ENCODE data around the gene PDCD5.

Gene PDCD5, protein sequence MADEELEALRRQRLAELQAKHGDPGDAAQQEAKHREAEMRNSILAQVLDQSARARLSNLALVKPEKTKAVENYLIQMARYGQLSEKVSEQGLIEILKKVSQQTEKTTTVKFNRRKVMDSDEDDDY
- long read RNA-seq, transcript PDCD5-207 (6 exons, 699 nt), result major isoform, 23 of 72 reads
- long read RNA-seq, transcript PDCD5-204 (6 exons, 601 nt), result minor isoform, 5 of 72 reads
- long read RNA-seq, transcript PDCD5-203 (4 exons, 1,799 nt), result minor isoform, 14 of 72 reads
- long read RNA-seq, partial matches to known transcripts, result 16 of 72 reads
- long read RNA-seq, other reads (novel, unspliced or antisense), result 13 of 72 reads

DNA sequence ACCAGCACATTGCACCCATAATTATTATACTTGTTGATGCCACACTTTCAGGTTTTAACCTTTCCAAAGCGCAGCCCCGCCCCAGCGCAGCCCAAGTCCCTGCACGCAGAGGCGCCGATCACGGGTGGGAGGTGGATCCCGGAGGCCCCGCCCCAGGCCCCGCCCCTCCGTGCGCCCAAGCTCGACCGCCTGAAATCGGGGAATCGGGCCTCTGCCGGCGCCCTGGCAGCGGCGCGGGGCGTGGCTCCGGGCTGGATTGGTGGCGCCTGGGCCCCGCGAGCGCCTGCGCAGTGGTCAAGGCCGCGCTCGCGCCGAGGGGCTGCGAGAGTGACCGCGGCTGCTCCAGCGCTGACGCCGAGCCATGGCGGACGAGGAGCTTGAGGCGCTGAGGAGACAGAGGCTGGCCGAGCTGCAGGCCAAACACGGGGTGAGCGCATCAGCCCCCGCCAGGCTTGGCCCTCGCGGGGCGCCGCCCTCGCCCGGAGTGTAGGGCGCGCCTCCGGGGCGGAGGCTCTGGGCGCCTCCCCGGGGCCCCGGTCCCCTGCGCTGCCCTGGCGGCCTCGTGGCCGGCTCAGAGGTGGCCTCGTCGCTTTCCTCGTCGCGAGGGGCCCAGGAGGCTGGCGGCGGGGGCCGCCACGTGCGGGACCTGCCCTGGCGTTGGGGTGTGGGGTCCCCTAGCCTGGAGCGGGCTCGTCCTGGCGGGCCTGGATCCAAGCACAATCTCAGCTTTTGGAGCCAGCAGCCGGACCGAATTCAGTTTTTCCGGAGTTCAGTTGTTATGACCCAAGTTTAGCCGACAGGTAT, at the start of gene PDCD5:
Gene PDCD5, plus strand, starts transcription at position 290 of the 804 bp plus-strand sequence. Its CDS starts 72 bp downstream, at position 362.
- Histone ChIP-seq H3K4me3 (replicated peaks; ENCODE audit: insufficient read depth, low read length) (peak within 1 kb of the TSS; percentile 72), H3K27me3 (ENCODE audit: insufficient read depth, poor library complexity, severe bottlenecking) (no peaks in the 10 kb centered on the region), H3K27ac (replicated peaks) (peak within 1 kb of the TSS; percentile 69)
- peak; percentile 84 to 95 for DNase-seq (ENCODE audit: low read depth in 1 of 2, low spot score in 1 of 2)
- TF ChIP-seq REST (IDR thresholded peaks at IDR 0.05; ENCODE audit: insufficient replicate concordance, low read depth), result no peak
- TF ChIP-seq POLR2AphosphoS5 (IDR thresholded peaks at IDR 0.05; ENCODE audit: low read depth), result peak; percentile 64; the same call in 1 of the 2 replicates

DNA sequence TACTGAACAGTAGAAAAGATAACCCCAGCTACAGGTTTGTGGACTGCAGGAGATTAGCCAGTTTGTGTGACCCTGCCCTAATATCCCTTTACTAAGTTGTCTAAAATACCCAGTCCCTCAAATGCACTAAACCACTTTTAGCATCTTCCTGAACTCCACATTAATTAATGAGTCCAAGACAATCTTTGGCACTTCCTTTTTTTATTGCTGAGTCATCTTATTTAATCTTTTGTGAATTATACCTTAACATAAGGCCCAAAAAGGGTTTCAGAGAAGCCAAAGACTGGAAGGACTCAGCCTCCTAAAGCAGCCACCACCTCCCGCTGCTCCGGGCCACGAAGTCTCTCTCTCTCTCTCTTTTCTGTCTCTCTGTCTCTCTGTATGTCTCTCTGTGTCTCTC, 48.8 kb upstream of the PDCD5 start:
- Histone ChIP-seq H3K4me3 (replicated peaks; ENCODE audit: insufficient read depth, low read length) (no peak overlapping the region), H3K27me3 (ENCODE audit: insufficient read depth, poor library complexity, severe bottlenecking) (no peaks in the 10 kb centered on the region), H3K27ac (replicated peaks) (no peak overlapping the region)
- no peak for TF ChIP-seq GABPA (IDR thresholded peaks at IDR 0.05; ENCODE audit: low read depth)
- peak; percentile 74; the same call in 1 of the 2 replicates for TF ChIP-seq SPI1 (IDR thresholded peaks at IDR 0.05; ENCODE audit: borderline replicate concordance, low read depth)
- DNase-seq (ENCODE audit: low read depth in 1 of 2, low spot score in 1 of 2), result no peak

DNA sequence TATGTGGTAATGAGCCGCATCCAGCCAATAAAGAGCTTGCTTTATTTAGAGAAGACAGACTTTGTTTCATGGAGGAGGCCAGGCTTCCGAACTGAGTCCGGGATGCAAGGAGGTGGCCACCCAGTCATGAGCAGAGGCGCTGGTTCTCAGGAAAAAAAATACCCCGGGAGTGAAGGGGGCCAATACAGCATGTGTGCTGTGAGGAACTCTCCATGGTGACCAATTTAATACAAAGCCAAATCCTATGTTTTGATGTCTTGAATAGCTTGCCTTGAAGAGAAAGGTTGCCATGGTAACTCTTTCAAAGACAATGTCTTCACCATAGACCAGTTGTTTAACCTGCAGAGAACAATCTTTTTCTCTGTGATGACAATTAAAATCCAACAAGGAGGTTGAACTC, 43.4 kb upstream of the PDCD5 start:
- H3K27me3 ChIP-seq (ENCODE audit: insufficient read depth, poor library complexity, severe bottlenecking), result no peaks in the 10 kb centered on the region
- TF ChIP-seq REST (IDR thresholded peaks at IDR 0.05; ENCODE audit: insufficient replicate concordance, low read depth) (peak; percentile 53), POLR2AphosphoS5 (IDR thresholded peaks at IDR 0.05; ENCODE audit: low read depth) (no peak)
- no peak overlapping the region for H3K4me3 ChIP-seq (replicated peaks; ENCODE audit: insufficient read depth, low read length)
- no peak overlapping the region for H3K27ac ChIP-seq (replicated peaks)
- DNase-seq (ENCODE audit: low read depth in 1 of 2, low spot score in 1 of 2), result no peak

DNA sequence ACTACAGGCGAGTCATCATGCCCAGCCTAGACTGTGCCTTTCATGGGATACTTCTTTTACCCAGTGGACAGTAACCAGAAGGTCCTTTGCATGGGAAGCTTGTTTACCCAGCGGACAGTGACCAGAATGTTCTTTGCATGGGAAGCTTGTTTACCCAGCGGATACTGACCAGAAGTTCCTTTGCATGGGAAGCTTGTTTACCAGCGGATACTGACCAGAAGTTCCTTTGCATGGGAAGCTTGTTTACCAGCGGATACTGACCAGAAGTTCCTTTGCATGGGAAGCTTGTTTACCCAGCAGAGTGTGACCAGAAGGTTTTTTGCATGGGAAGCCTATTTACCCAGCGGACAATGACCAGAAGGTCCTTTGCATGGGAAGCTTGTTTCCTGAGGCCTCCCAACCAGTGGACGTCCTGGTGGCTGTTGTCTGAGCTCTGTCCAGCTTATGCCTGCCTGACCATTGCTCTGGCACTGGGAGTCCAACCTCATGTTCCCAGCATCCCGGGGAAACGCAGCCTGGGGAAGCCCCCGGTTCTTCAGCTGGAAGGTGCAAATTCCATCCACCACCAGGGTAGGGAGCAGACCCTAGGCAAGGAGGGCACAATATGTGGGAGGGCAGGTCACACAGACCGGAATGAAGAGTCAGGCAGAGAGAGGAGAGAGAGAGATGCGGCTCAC, 41.6 kb upstream of the PDCD5 start:
- H3K4me3 ChIP-seq (replicated peaks; ENCODE audit: insufficient read depth, low read length), result no peak overlapping the region
- no peaks in the 10 kb centered on the region for H3K27me3 ChIP-seq (ENCODE audit: insufficient read depth, poor library complexity, severe bottlenecking)
- no peak overlapping the region for H3K27ac ChIP-seq (replicated peaks)
- DNase-seq (ENCODE audit: low read depth in 1 of 2, low spot score in 1 of 2), result no peak
- TF ChIP-seq CTCF (IDR thresholded peaks at IDR 0.05; ENCODE audit: insufficient read depth, low read length), result no peak
- no peak for TF ChIP-seq POLR2AphosphoS5 (IDR thresholded peaks at IDR 0.05; ENCODE audit: low read depth)
- TF ChIP-seq GABPA (IDR thresholded peaks at IDR 0.05; ENCODE audit: low read depth), result no peak
- TF ChIP-seq REST (IDR thresholded peaks at IDR 0.05; ENCODE audit: insufficient replicate concordance, low read depth), result no peak
- no peak for TF ChIP-seq SPI1 (IDR thresholded peaks at IDR 0.05; ENCODE audit: borderline replicate concordance, low read depth)

Data from HL-60 (cell line).